GM18505 (cell line): ENCODE data around the gene LPAR3.
"Not testable (repeated sequence)": the region's sequence is repeated elsewhere in the genome, so short reads cannot be mapped to it uniquely, and the experiment has no call there.

Source experiments
- ATAC-seq: cut with Tn5 transposase; IDR thresholded peaks from one replicate; pipeline ENCODE4 v1.9.1; 2021; ENCODE audit not compliant: unreplicated experiment
- POLR2A ChIP-seq: IDR thresholded peaks from 4 replicates; pipeline ENCODE4 v1.6.1; 2011; ENCODE audit warnings: borderline replicate concordance; ENCODE audit not compliant: insufficient read depth, insufficient read length; ENCODE audit errors: extremely low read depth

LPAR3 gene

DNA sequence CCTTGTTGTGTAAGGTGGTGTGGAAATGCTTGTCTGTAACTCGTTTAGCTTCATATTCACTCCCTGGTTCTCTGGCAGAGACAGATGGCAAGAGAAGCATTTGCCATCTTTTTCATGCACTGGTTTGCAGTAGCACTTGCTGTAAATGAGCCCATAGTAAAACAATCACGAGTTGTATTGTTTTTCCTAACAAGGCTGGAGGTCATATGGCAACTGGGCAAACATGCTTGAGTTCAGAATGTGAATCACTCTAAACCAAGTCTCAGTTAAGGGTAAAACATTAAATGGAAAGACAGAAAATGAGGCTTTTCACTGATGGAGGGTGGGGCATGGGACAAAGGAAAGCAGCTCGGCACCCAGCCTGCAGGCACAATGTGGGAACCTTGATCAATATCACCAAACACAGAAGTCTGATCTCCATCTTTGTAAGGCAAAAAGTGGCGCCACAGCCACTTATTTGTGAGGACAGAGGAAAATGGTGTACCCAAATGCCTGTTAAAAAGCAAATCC lies 26.5 kb upstream of the LPAR3 start:
- ATAC-seq, result no peak

DNA sequence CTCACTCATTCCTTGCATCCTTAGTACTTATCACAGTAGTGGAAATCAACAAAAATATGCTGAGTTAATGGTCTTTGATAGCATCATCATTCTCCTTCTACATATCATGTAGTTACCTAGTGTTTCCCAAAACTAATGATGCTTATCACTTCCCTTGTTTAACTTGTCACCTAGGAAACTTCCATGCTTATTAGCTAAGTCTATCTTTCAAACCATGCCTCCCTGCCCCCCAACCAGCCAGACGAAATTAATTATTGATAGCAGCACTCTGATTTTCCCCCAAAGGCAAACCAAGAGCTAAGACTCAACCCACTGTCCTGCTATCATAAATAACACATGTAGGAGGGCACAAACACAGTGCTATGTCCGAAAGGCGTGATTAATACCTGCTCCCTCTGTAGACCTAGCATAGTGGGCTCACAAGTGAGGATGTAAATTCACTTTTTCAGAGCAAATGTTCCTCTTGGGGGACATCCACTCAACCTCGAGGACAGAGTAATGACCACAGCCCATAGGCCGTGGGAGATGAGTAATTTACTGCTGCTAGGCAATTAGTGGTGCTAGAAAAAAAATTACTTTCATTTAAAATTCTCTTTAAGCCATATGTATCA lies 25.8 kb upstream of the LPAR3 start:
- ATAC-seq, result no peak
- TF ChIP-seq POLR2A, result no peak

More for the DNA sequence above, 26.5 kb upstream of the LPAR3 start:
- TF ChIP-seq POLR2A, result no peak

DNA sequence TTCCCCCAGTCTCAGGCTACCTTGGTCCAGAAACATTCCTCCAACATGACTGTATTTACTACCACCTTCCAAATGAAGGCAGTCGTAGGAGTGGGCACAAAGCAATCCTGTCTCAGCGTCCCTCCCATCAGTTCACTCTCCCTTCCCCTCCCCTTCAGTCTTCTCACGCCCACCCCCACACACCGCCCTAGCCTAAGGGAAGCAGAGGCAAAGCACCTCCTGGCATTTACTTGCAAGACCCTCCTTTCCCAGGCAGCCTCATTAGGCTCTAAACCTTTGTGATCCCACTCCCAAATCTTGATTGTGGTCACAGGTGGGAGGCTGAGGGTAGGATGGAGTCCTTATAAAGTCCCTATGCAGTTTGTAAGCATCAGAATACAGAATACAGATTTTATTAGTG lies 23.9 kb upstream of the LPAR3 start:
- TF ChIP-seq POLR2A, result no peak
- ATAC-seq, result no peak

DNA sequence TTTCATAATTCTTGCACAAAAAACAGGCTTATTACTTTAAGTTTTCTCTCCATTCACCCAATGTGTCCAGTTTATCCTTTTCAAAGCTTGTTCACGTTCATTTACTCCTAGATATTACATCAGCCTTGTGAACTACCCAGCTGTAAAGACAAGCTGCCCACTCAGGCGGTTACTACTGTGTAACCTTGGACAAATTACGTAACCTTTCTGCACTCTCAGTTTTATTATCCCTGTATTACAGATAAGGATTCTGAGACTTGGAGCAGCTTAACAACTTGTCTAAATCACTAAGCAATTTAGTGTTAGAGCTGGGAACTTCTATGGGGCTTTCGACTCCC lies 20.5 kb upstream of the LPAR3 start:
- TF ChIP-seq POLR2A, result no peak
- ATAC-seq, result no peak

DNA sequence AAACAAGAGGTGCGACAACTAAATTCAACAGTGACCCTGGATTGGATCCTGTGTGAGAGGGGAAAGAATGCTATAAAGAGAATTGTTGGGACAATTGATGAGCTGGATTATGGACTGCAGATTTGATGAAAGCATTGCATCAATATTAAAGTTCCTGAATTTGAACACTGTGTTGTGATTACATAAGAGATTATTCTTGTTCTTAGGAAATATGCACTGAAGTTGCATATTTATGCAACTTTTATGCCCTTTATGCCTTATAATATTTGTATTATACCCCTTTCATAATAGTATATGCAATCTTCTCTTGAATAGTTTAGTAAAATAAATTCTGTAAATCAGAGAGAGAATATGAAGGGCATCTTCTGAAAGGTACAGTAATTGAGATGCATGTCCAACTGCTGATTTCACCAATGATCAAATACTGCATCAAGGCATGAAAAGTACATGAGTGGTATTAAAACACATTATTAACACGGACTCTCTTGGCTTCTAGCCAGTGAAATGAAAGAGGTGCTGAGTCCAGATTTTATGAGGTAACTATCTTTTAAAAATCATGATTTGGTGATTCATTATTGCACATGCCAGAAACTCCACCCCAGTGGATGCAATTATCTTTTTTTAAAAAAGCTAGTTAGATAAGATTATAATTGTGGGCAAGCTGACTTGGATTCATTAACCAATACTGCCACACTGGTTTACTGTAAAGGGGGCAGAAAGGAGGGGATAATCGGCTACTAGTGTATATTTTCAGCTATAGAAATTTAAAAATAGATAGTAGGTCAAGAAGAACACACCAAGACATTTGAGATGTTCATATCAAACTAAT lies 19.9 kb upstream of the LPAR3 start:
- no peak for ATAC-seq
- TF ChIP-seq POLR2A, result no peak

DNA sequence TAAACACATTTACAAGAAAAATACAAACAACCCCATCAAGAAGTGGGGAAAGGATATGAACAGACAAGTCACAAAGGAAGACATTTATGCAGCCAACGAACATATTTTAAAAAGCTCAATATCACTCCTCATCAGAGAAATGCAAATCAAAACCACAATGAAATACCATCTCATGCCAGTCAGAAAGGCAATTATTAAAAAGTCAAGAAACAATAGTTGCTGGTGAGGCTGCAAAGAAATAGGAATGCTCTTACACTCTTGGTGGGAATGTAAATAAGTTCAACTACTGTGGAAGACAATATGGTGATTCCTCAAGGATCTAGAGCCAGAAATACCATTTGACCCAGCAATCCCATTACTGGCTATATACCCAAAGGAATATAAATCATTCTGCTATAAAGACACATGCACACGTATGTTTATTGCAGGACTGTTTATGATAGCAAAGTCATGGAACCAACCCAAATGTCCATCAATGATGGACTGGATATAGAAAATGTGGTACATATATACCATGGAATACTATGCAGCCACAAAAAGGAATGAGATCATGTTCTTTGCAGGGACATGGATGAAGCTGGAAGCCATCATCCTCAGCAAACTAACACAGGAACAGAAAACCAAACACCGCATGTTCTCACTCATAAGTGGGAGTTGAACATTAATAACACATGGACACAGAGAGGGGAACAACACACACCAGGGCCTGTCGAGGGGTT lies 15.9 kb upstream of the LPAR3 start:
- not testable (repeated sequence) for ATAC-seq

DNA sequence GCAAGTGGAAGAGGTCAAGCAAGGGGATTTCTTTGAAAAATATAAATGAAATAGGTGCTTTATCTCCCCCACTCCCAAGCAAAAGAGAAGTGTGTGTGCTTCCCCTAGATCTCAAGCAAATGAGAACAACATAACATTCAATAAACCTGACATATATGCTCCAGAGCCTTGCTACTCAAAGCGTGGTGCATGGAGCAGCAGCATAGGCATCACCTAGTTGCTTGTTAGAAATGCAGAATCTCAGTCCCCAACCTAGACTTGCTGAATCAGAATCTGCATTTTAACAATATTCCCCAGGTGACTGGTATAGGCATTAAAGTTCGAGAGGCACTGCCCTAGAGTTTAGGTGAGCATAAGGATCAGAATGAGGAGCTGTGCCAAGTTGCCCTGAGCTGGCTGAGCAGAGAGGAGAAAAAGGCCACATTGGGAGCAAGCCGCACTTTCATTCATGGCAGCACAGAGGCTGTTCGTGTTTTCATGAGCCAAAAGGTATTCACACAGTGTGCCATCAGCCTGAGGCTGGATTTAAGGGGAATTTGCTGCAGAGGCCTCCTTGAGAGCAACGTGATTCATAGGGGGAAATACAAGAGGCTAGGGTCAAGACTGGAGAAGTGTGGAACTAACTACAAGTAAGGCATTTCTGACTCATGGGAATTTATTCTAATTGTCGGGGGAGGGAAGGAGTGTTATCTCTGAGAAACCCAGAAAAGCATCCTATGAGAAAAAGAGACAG lies 14.3 kb upstream of the LPAR3 start:
- no peak for TF ChIP-seq POLR2A
- ATAC-seq, result no peak

DNA sequence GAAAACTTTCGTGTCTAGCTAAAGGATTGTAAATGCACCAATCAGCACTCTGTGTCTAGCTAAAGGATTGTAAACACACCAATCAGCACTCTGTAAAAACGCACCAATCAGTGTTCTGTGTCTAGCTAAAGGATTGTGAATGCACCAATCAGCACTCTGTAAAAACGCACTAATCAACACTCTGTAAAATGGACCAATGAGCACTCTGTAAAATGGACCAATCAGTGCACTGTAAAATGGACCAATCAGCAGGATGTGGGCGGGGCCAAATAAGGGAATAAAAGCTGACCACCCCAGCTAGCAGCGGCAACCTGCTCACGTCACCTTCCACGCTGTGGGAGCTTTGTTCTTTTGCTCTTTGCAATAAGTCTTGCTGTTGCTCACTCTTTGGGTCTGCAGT lies 9.7 kb upstream of the LPAR3 start:
- not testable (repeated sequence) for ATAC-seq

DNA sequence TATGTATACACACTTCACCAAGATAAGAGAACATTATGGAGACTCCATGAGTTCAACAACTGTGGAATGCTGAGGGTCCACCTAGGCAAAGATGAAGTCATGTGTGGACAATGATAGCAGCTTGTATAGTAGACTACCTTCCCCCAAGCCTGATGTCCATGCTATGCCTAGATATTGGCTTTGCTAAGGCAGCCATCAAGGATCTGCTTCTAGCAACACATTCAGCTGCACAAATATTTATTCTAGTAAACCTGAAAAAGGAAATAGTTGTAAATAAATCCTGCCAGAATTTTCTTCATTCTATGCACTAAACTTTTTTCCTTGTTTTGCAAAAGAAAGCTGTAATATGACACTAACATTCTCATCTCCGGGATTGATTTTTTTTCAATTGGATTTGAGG lies 7.0 kb upstream of the LPAR3 start:
- no peak for ATAC-seq
- TF ChIP-seq POLR2A, result no peak

DNA sequence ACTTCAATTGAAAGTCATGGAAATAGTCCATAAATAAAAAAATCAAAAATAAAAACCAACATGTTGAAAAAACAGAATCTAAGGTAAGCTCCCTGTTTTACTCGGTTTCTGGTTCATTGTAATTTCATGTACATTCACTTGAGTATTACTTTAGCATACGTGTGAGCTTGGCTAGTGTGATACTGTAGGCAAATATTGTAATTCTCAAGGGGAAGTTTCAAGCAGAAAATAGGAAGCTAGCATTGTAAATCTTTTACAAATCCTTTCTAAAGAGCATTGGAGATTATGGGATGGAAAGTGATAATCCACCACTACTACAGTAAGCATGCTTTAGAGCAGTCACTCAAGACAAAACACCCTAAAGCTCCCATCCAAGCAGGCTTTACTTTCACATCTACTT lies 3.3 kb upstream of the LPAR3 start:
- TF ChIP-seq POLR2A, result no peak
- no peak for ATAC-seq

DNA sequence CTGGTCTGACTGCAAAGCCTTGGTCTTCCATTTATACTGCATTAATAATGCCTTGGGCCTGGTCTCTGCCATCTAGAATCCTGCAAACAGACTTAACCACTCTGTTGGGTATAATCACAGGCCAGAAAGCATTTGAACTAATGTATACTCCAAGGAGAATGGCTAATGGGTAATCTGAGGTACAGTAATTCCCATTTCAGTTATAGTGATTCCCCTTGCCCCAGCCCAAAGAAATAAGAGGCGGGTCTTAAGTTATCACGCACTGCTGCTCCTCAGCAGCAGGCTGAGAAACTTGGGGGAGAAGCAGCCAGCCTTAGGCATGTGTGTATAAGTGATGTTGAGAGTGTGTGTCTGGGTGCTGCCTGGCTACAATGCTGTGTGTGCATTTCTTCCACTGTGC lies 2.4 kb downstream of the LPAR3 start:
- ATAC-seq, result no peak
- TF ChIP-seq POLR2A, result no peak

DNA sequence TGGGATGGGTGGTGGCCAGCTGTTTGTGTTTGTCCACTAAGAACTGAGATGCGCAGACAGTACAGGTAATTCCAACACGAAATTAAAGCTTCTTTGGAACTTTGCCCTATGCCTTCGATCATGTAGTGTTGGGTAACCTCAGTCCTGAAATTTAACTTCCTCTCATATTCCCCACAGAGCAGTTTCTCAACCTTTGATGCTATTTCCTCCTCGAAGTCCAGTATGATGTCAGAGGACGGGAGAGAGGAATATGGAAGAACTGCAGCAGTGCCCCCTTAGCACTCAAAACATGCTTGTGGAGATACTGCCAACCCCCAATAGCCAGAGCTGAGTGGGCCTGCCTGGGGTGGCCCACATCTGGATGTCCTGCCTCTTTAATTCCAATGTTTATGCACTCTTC lies 3.6 kb downstream of the LPAR3 start:
- ATAC-seq, result no peak
- TF ChIP-seq POLR2A, result no peak

DNA sequence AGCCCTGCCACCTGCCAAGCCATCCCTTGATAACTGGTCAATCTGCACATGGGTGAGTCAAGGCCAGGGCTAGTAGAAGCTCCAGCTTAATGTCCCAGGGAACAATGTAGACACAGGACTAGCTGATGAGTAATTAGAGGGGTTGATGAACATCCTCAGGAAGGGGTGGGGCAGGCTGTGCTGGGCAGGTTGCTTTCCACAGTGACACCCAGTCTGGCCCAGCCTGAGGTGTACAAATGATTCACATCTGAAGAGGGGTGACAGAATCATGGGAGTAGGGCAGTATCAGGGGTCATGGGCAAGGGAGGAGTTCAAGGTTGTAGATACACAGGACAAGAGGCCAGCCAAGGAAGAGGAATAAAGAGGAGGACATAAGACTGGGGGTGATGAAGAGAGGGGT lies 4.3 kb downstream of the LPAR3 start:
- no peak for ATAC-seq
- no peak for TF ChIP-seq POLR2A
